Endothelial cell of umbilical vein (primary cell): ENCODE results near the gene HMGN5. TPM values are rescaled to one million over a fixed set of nuclear protein-coding genes. Genes with fewer than 3 reads are reported as not detected.

Source experiments
- BruUV-seq: library from RNA; stranded (reverse); fragments of 400-500 nt; replicated peaks from 2 replicates; lab custom pipeline; 2021; lab: Mats Ljungman, UMichigan
- CTCF ChIA-PET: fragments of 300-600, 350-600 bp; sonication (Branson Sonifier 250); formaldehyde crosslinking; loops from one replicate; lab custom pipeline; 2021; ENCODE audit warnings: antibody characterized with exemption, inconsistent platforms; lab: Charles Lee
- POLR2A ChIA-PET: fragments of 300-600, 350-600 bp; sonication (Branson Sonifier 250); formaldehyde crosslinking; loops from one replicate; lab custom pipeline; 2021; ENCODE audit warnings: antibody characterized with exemption, inconsistent platforms; lab: Charles Lee
- DNase-seq: peaks from one replicate; pipeline ENCODE4 v3.0.0-alpha.2; 2011; ENCODE audit warnings: low read depth, low spot score
- FAIRE-seq: peaks from 2 replicates; lab custom pipeline; 2011; peaks lifted over from hg19 to GRCh38; lab: Jason Lieb, UNC
- H2AFZ ChIP-seq: 2 replicates; pipeline ENCODE4 v1.6.0; 2012; ENCODE audit warnings: low read depth, low read length, control low read depth, inconsistent platforms
- H3K27ac ChIP-seq: 2 replicates; pipeline ENCODE4 v1.5.1; 2011; ENCODE audit warnings: low read depth, mild to moderate bottlenecking, control low read depth, low read length, moderate library complexity; ENCODE audit not compliant: insufficient read depth
- H3K27me3 ChIP-seq, 2 experiments: 2 replicates each; pipeline versions ENCODE4 v1.6.0 to v1.6.1; 2011; ENCODE audit warnings: low read length in 2 of 2, mixed read lengths in 1 of 2; ENCODE audit not compliant: control insufficient read depth in 2 of 2, insufficient read depth in 2 of 2
- H3K36me3 ChIP-seq, 2 experiments: 2 replicates in 1 of 2; 3 replicates in 1 of 2; pipeline ENCODE4 v1.5.1; 2011; ENCODE audit warnings: low read length in 2 of 2, mild to moderate bottlenecking in 1 of 2, moderate library complexity in 1 of 2; ENCODE audit not compliant: control insufficient read depth in 2 of 2, insufficient read depth in 2 of 2; ENCODE audit errors: extremely low read depth in 1 of 2
- H3K4me1 ChIP-seq: 3 replicates; pipeline ENCODE4 v1.5.1; 2011; ENCODE audit warnings: mild to moderate bottlenecking, low read length; ENCODE audit not compliant: control insufficient read depth, insufficient read depth; ENCODE audit errors: extremely low read depth
- H3K4me2 ChIP-seq: 2 replicates; pipeline ENCODE4 v1.6.1; 2011; ENCODE audit warnings: low read length, control low read depth, mixed read lengths; ENCODE audit not compliant: insufficient read depth
- H3K4me3 ChIP-seq, 3 experiments: fragments of 200-600 bp in 1 of 3; sonication (generic), shearing (Covaris generic) in 1 of 3; replicated peaks in 1 of 3; 2 replicates each; pipeline ENCODE4 v1.5.1; 2011 to 2016; ENCODE audit warnings: control low read depth in 3 of 3, low read length in 3 of 3, mild to moderate bottlenecking in 2 of 3, inconsistent platforms in 1 of 3, low read depth in 1 of 3, moderate library complexity in 1 of 3; ENCODE audit not compliant: insufficient read depth in 1 of 3
- H3K79me2 ChIP-seq: 2 replicates; pipeline ENCODE4 v1.6.0; 2012; ENCODE audit warnings: low read length, inconsistent platforms; ENCODE audit not compliant: control insufficient read depth, insufficient read depth
- H3K9ac ChIP-seq: replicated peaks from 2 replicates; pipeline ENCODE3; 2011; ENCODE audit warnings: low read length, control low read depth; ENCODE audit not compliant: insufficient read depth; ENCODE audit errors: extremely low read depth
- H3K9me1 ChIP-seq: replicated peaks from 3 replicates; pipeline ENCODE4 v1.6.0; 2011; ENCODE audit warnings: mild to moderate bottlenecking, low read length; ENCODE audit not compliant: control insufficient read depth, insufficient read depth; ENCODE audit errors: extremely low read depth
- H3K9me3 ChIP-seq: replicated peaks from 2 replicates; pipeline ENCODE4 v1.5.1; 2012; ENCODE audit warnings: low read length, inconsistent platforms; ENCODE audit not compliant: control insufficient read depth, insufficient read depth
- H4K20me1 ChIP-seq: replicated peaks from 2 replicates; pipeline ENCODE3; 2011; ENCODE audit warnings: mild to moderate bottlenecking, low read length; ENCODE audit not compliant: control insufficient read depth, insufficient read depth; ENCODE audit errors: extremely low read depth
- CTCF ChIP-seq, 2 donors: IDR thresholded peaks; 1 replicate in 1 of 2; 2 replicates in 1 of 2; pipeline ENCODE4 v1.5.1; 2011; ENCODE audit warnings: low read length in 2 of 2, mild to moderate bottlenecking in 2 of 2, moderate library complexity in 2 of 2, control low read depth in 1 of 2, inconsistent platforms in 1 of 2, low read depth in 1 of 2; ENCODE audit not compliant: insufficient read depth in 1 of 2; ENCODE audit errors: extremely low read depth in 1 of 2
- EZH2 ChIP-seq: IDR thresholded peaks from 2 replicates; pipeline ENCODE4 v1.6.1; 2012; ENCODE audit warnings: borderline replicate concordance, low read depth, mild to moderate bottlenecking, moderate library complexity, low read length, inconsistent platforms; ENCODE audit not compliant: severe bottlenecking
- FOS ChIP-seq: IDR thresholded peaks from 2 replicates; pipeline ENCODE4 v1.6.1; 2011; ENCODE audit warnings: mild to moderate bottlenecking, low read length, moderate library complexity, borderline replicate concordance; ENCODE audit not compliant: insufficient read depth
- GATA2 ChIP-seq: IDR thresholded peaks from 2 replicates; pipeline ENCODE4 v1.7.0; 2011; ENCODE audit warnings: low read depth, mild to moderate bottlenecking, moderate library complexity, mixed read lengths, low read length; ENCODE audit not compliant: insufficient read length, insufficient read depth
- JUN ChIP-seq: IDR thresholded peaks from 2 replicates; pipeline ENCODE4 v1.6.1; 2011; ENCODE audit warnings: borderline replicate concordance, low read depth; ENCODE audit not compliant: insufficient read length, insufficient read depth
- MAX ChIP-seq: IDR thresholded peaks from 2 replicates; pipeline ENCODE4 v1.6.1; 2011; ENCODE audit not compliant: insufficient read depth, insufficient read length
- MYC ChIP-seq: IDR thresholded peaks from one replicate; pipeline ENCODE4 v1.6.1; 2011; ENCODE audit warnings: mild to moderate bottlenecking, low read depth, low read length
- POLR2A ChIP-seq: IDR thresholded peaks from 2 replicates; pipeline ENCODE4 v1.6.1; 2012; ENCODE audit warnings: low read depth, mild to moderate bottlenecking, control low read depth, low read length
- POLR2AphosphoS5 ChIP-seq: IDR thresholded peaks from 2 replicates; pipeline ENCODE4 v1.6.1; 2012; ENCODE audit warnings: low read depth, mild to moderate bottlenecking, control low read depth, low read length, moderate library complexity; ENCODE audit not compliant: insufficient read depth
- dilution Hi-C: fragments of 300-500 bp; cut with MboI; formaldehyde crosslinking; loops from one replicate; pipeline ENCODE4 v1.15.0; 2019; ENCODE audit warnings: low sequenced_read_pairs; ENCODE audit not compliant: extremely low pct_ligation_motif_present
- intact Hi-C: fragments of 100-400 bp; cut with micrococcal nuclease; formaldehyde crosslinking; loops from one replicate; pipeline ENCODE4 v1.10.0; 2022
- polyA plus RNA-seq, 4 experiments: library from polyadenylated mRNA; depleted of rRNA in 3 of 4; stranded (reverse) in 3 of 4; unstranded in 1 of 4; fragments of >200 nt; gene quantifications; 2 replicates each; pipeline versions ENCODE4 v1.2.1 to v1.2.3, GENCODE V29; 2011 to 2012; ENCODE audit warnings: missing spikeins in 1 of 4
- total RNA-seq: library from RNA; stranded (reverse); gene quantifications from 2 replicates; pipeline ENCODE4 v1.2.3, GENCODE V29; 2021

Gene HMGN5
- total and polyA plus RNA-seq, 2 donors (not counting 3 experiments of a cell fraction or from before 2014, with no cell fraction given): 0.95 to 6.1 TPM

- Histone ChIP-seq H3K4me3 (peak overlapping the region; percentile 77 to 99 (median 97)), H3K36me3 (no peaks in the 10 kb centered on the region), H3K27me3 (no peaks in the 10 kb centered on the region), H3K9me3 (no peaks in the 10 kb centered on the region), H3K9ac (peak overlapping the region; percentile 77), H3K27ac (peak overlapping the region; percentile 86), H4K20me1 (no peaks in the 10 kb centered on the region), H3K79me2 (peaks cover 19% of the 10 kb centered on the region), H2AFZ (peak overlapping the region; percentile 96), H3K9me1 (no peaks in the 10 kb centered on the region), H3K4me2 (peak overlapping the region; percentile 92), H3K4me1 (peaks cover 10% of the 10 kb centered on the region)
- dilution Hi-C loops: no loop called here
- DNase-seq (peak; percentile 46), FAIRE-seq (peak; percentile 24)
- TF ChIP-seq EZH2: no peak
- TF ChIP-seq POLR2AphosphoS5: no peak
- intact Hi-C loops: loop anchor here (2.0 to 10.0 kb wide), 3 partner anchors 82 to 1552 kb away; partner anchors contain the start of gene BRWD3
- ChIA-PET POLR2A (no interaction called here), CTCF (interaction anchor here (0.5 to 2.5 kb wide), 3 partner anchors 78 to 326 kb away, joined by 3 to 6 read pairs (median 3); no protein-coding TSS in a partner anchor)
- BruUV-seq: TSS peak; percentile 56
Observed at GRCh38 chrX:81202456-81202819, 725 bp upstream of the HMGN5 start.

- ChIA-PET POLR2A (no interaction called here), CTCF (interaction anchor here (2.5 kb wide), 1 partner anchor 80 kb away, joined by 6 read pairs; no protein-coding TSS in a partner anchor)
- intact Hi-C loops: loop anchor here (5.0 to 10.0 kb wide), 2 partner anchors 394 to 1554 kb away; partner anchors contain the start of gene BRWD3
- Histone ChIP-seq H3K4me2 (peak overlapping the region; percentile 99), H3K27ac (peak overlapping the region; percentile 86), H3K9ac (peak overlapping the region; percentile 77), H3K4me1 (peaks cover 10% of the 10 kb centered on the region), H3K36me3 (no peaks in the 10 kb centered on the region), H3K9me1 (no peaks in the 10 kb centered on the region), H3K4me3 (peak overlapping the region; percentile 77 to 99 (median 97)), H3K79me2 (peaks cover 16% of the 10 kb centered on the region), H2AFZ (peak overlapping the region; percentile 65), H3K27me3 (no peaks in the 10 kb centered on the region), H3K9me3 (no peaks in the 10 kb centered on the region), H4K20me1 (no peaks in the 10 kb centered on the region)
- FAIRE-seq: no peak
- no TSS peak for BruUV-seq
- DNase-seq: peak; percentile 21
- dilution Hi-C loops: no loop called here
- TF ChIP-seq POLR2A (no peak), GATA2 (no peak), EZH2 (no peak), MYC (no peak), FOS (no peak), JUN (no peak), POLR2AphosphoS5 (no peak), CTCF (IDR thresholded peaks at IDR 0.05; ENCODE audit: extremely low read depth in 1 of 2, insufficient read depth in 1 of 2, low read depth in 1 of 2, low read length in 2 of 2) (no peak), MAX (no peak)
Observed at GRCh38 chrX:81201071-81201470, 642 bp downstream of the HMGN5 start.
